ENCODE data around the gene GOLGA3.
"Not testable (repeated sequence)": the region's sequence is repeated elsewhere in the genome, so short reads cannot be mapped to it uniquely, and the experiment has no call there.

The GOLGA3 gene

GRCh38 chr12:132814232-132814631 is 14.4 kb downstream of the GOLGA3 start:
- no peak for DNase-seq (ENCODE audit: low read depth)

GRCh38 chr12:132813443-132813842 is 15.2 kb downstream of the GOLGA3 start:
- no peak for DNase-seq (ENCODE audit: low read depth)

GRCh38 chr12:132812631-132813305 is 15.9 kb downstream of the GOLGA3 start:
- no peak for DNase-seq (ENCODE audit: low read depth)

- DNase-seq (ENCODE audit: low read depth) = not testable (repeated sequence)
These were observed 19.3 kb downstream of the GOLGA3 start for GRCh38 chr12:132809391-132809790.

- DNase-seq (ENCODE audit: low read depth) = no peak
These were observed 21.2 kb downstream of the GOLGA3 start for GRCh38 chr12:132807295-132808092.

GRCh38 chr12:132806857-132807256 is 21.8 kb downstream of the GOLGA3 start:
- DNase-seq (ENCODE audit: low read depth) = no peak

- DNase-seq (ENCODE audit: low read depth) = no peak
These were observed 24.2 kb downstream of the GOLGA3 start for GRCh38 chr12:132804426-132804861.

GRCh38 chr12:132803888-132804287 is 24.8 kb downstream of the GOLGA3 start:
- no peak for DNase-seq (ENCODE audit: low read depth)

GRCh38 chr12:132803125-132803524 is 25.5 kb downstream of the GOLGA3 start:
- DNase-seq (ENCODE audit: low read depth) = no peak

GRCh38 chr12:132801741-132802140 is 26.9 kb downstream of the GOLGA3 start:
- no peak for DNase-seq (ENCODE audit: low read depth)

GRCh38 chr12:132798836-132799235 is 29.8 kb downstream of the GOLGA3 start:
- no peak for DNase-seq (ENCODE audit: low read depth)

- DNase-seq (ENCODE audit: low read depth) = no peak
These were observed 30.7 kb downstream of the GOLGA3 start for GRCh38 chr12:132797820-132798570.

GRCh38 chr12:132795847-132796246 is 32.8 kb downstream of the GOLGA3 start:
- DNase-seq (ENCODE audit: low read depth) = no peak

- not testable (repeated sequence) for DNase-seq (ENCODE audit: low read depth)
These were observed 36.7 kb downstream of the GOLGA3 start for GRCh38 chr12:132791940-132792339.

GRCh38 chr12:132789099-132789471 is 39.6 kb downstream of the GOLGA3 start:
- DNase-seq (ENCODE audit: low read depth) = no peak

- no peak for DNase-seq (ENCODE audit: low read depth)
These were observed 40.1 kb downstream of the GOLGA3 start for GRCh38 chr12:132788375-132789098.

GRCh38 chr12:132787877-132788276 is 40.8 kb downstream of the GOLGA3 start:
- no peak for DNase-seq (ENCODE audit: low read depth)

- DNase-seq (ENCODE audit: low read depth) = no peak
These were observed 42.5 kb downstream of the GOLGA3 start for GRCh38 chr12:132786192-132786591.

- no peak for DNase-seq (ENCODE audit: low read depth)
These were observed 44.1 kb downstream of the GOLGA3 start for GRCh38 chr12:132784580-132784979.

- DNase-seq (ENCODE audit: low read depth) = no peak
These were observed 44.6 kb downstream of the GOLGA3 start for GRCh38 chr12:132783917-132784531.

- DNase-seq (ENCODE audit: low read depth) = no peak
These were observed 46.7 kb downstream of the GOLGA3 start for GRCh38 chr12:132781938-132782337.

All from activated gamma-delta T cell treated with anti-CD3 and anti-CD28 coated beads, Interleukin-2, amount 50 U/mL, for 16 hours (primary cell).